Measurements from ENCODE around the gene KY.

KY gene

DNA sequence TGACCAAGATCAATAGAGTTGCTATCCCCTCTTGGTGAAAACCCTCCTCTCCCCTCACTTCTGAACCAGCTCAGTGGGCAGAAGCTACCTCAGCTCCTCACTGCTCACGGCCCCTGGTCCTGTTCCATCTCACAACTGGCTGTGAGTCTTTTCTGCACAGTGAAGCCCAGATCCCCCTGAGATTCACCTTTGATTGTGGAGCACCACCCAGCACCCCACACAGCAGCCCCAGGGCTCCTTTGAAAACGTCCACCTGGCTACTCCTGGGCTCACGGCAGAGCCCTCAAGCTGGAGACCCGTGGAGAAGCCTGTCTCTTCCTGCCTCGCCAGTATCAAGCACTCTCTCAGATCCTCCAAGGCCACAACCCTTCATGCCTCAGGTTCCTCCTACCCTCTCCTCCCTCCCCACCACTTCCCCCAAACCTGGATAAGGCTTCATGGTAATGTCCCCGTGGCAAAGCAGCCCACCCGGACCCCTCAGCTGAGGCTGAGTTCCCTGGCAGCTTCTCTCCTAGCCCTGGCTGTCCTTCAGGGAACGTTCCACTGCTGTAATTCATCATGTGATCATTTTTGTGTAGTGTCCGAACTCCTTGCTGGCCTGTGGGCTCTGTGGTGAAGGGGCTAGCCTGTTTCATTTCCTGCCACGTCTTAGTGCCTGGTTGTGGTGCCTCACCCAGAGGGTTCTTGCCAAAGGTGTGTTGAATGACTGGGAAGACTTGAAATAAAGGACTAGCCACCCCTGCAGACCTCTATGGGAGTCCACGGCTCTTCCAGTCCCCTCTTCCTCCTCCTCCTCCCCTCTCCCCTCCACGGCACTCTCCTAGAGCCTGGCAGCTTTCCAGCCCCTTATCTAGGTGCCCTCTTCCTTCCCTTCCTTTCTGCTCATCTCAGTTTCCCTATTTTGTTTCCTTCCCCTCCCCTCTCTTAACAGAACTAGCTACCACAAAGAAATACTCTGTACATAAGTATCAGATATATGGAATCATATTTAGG, 44.5 kb downstream of the KY start:
- no peak for TF ChIP-seq RAD21 (IDR thresholded peaks at IDR 0.05; ENCODE audit: low read depth)

DNA sequence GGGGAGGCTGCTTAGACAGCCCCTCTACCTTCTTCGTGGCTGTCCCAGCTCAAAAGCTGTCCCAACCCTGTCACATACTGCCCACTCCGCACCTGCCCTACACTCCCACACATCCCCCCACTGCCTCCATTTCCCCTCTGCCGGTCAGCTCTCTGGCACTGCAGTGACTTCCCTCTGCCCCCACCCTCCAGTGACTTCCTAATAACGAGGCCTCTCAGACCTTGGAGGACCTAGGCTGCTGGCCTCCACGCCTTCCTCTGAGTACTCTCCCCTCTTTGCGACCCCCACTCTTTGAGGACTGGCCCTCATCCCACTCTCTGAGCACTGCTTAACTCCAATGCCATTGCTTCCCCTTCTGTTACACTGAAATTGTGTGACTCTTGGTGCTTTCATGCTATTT, 45.3 kb downstream of the KY start:
- TF ChIP-seq CEBPB (IDR thresholded peaks at IDR 0.05): no peak
- TF ChIP-seq, protein P1, sequence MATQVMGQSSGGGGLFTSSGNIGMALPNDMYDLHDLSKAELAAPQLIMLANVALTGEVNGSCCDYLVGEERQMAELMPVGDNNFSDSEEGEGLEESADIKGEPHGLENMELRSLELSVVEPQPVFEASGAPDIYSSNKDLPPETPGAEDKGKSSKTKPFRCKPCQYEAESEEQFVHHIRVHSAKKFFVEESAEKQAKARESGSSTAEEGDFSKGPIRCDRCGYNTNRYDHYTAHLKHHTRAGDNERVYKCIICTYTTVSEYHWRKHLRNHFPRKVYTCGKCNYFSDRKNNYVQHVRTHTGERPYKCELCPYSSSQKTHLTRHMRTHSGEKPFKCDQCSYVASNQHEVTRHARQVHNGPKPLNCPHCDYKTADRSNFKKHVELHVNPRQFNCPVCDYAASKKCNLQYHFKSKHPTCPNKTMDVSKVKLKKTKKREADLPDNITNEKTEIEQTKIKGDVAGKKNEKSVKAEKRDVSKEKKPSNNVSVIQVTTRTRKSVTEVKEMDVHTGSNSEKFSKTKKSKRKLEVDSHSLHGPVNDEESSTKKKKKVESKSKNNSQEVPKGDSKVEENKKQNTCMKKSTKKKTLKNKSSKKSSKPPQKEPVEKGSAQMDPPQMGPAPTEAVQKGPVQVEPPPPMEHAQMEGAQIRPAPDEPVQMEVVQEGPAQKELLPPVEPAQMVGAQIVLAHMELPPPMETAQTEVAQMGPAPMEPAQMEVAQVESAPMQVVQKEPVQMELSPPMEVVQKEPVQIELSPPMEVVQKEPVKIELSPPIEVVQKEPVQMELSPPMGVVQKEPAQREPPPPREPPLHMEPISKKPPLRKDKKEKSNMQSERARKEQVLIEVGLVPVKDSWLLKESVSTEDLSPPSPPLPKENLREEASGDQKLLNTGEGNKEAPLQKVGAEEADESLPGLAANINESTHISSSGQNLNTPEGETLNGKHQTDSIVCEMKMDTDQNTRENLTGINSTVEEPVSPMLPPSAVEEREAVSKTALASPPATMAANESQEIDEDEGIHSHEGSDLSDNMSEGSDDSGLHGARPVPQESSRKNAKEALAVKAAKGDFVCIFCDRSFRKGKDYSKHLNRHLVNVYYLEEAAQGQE (IDR thresholded peaks at IDR 0.05; ENCODE audit: low read depth): no peak
- TF ChIP-seq TAF1 (IDR thresholded peaks at IDR 0.05; ENCODE audit: low read depth): no peak
- TF ChIP-seq, protein P2, sequence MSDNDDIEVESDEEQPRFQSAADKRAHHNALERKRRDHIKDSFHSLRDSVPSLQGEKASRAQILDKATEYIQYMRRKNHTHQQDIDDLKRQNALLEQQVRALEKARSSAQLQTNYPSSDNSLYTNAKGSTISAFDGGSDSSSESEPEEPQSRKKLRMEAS (IDR thresholded peaks at IDR 0.05): no peak
- no peak for TF ChIP-seq EGR1 (IDR thresholded peaks at IDR 0.05)
- no peak for TF ChIP-seq ZBTB7A (IDR thresholded peaks at IDR 0.05; ENCODE audit: low read depth)
- TF ChIP-seq, protein P3, sequence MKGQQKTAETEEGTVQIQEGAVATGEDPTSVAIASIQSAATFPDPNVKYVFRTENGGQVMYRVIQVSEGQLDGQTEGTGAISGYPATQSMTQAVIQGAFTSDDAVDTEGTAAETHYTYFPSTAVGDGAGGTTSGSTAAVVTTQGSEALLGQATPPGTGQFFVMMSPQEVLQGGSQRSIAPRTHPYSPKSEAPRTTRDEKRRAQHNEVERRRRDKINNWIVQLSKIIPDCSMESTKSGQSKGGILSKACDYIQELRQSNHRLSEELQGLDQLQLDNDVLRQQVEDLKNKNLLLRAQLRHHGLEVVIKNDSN (IDR thresholded peaks at IDR 0.05): no peak
- no peak for TF ChIP-seq EP300 (IDR thresholded peaks at IDR 0.05; ENCODE audit: borderline replicate concordance)
- TF ChIP-seq TCF12 (IDR thresholded peaks at IDR 0.05; ENCODE audit: low read depth): no peak
- no peak for TF ChIP-seq FOXM1 (IDR thresholded peaks at IDR 0.05; ENCODE audit: borderline replicate concordance, low read depth)
- no peak for TF ChIP-seq CREB1 (IDR thresholded peaks at IDR 0.05; ENCODE audit: low read depth)
- TF ChIP-seq YY1 (IDR thresholded peaks at IDR 0.05; ENCODE audit: low read depth): no peak
- TF ChIP-seq RAD21 (IDR thresholded peaks at IDR 0.05; ENCODE audit: low read depth): no peak
- TF ChIP-seq TEAD4 (IDR thresholded peaks at IDR 0.05): no peak
- no peak for TF ChIP-seq NFIC (IDR thresholded peaks at IDR 0.05)

DNA sequence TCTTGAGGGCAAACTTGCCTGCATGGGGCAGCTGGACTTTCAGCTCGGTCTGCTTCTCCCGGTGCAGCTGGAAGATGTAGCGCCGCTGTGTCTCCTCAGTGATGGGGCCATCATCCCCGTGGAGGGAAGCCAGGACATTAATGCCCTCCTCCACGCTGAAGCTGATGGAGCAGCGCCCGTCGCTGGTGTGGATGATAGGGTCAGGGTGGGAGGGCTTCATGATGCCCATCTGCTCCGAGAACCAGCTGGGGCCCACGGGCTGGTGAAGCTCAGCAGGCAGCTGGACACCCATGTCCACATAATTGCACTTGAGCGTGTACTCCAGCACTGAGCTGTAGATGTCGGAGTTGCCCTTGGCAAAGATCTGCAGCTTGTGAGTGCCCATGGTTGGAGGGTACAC, 46.9 kb downstream of the KY start:
- no peak for TF ChIP-seq CREB1 (IDR thresholded peaks at IDR 0.05; ENCODE audit: low read depth)
- TF ChIP-seq, protein P3 (IDR thresholded peaks at IDR 0.05): no peak
- no peak for TF ChIP-seq TAF1 (IDR thresholded peaks at IDR 0.05; ENCODE audit: low read depth)

DNA sequence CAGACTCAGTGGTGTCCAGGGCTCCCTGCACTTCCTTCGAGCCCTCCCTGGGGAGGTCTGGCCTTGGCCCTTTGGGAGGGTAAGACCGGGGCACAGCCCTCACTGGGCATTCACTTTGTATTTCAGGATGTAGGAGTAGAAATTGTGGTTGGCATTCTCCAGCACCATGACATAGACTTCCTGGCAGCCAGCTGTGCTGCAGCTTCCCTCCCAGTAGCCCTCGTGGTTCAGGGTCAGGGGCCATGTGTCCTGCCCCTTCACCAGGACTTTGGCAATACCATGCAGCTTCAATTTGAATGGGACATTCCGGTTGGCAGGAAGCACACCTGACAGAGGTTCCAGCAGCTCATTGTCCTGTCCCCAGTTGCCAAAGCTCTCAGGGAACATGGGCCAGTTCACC, 47.3 kb downstream of the KY start:
- TF ChIP-seq EP300 (IDR thresholded peaks at IDR 0.05; ENCODE audit: borderline replicate concordance) (no peak), NFIC (IDR thresholded peaks at IDR 0.05) (no peak), CEBPB (IDR thresholded peaks at IDR 0.05) (no peak), ZBTB7A (IDR thresholded peaks at IDR 0.05; ENCODE audit: low read depth) (no peak), TAF1 (IDR thresholded peaks at IDR 0.05; ENCODE audit: low read depth) (no peak), TCF12 (IDR thresholded peaks at IDR 0.05; ENCODE audit: low read depth) (no peak), TEAD4 (IDR thresholded peaks at IDR 0.05) (no peak), CREB1 (IDR thresholded peaks at IDR 0.05; ENCODE audit: low read depth) (no peak), RAD21 (IDR thresholded peaks at IDR 0.05; ENCODE audit: low read depth) (no peak), FOXM1 (IDR thresholded peaks at IDR 0.05; ENCODE audit: borderline replicate concordance, low read depth) (no peak), EGR1 (IDR thresholded peaks at IDR 0.05) (no peak), YY1 (IDR thresholded peaks at IDR 0.05; ENCODE audit: low read depth) (no peak)
- TF ChIP-seq, protein P2 (IDR thresholded peaks at IDR 0.05): no peak
- TF ChIP-seq, protein P3 (IDR thresholded peaks at IDR 0.05): no peak
- TF ChIP-seq, protein P1 (IDR thresholded peaks at IDR 0.05; ENCODE audit: low read depth): no peak

DNA sequence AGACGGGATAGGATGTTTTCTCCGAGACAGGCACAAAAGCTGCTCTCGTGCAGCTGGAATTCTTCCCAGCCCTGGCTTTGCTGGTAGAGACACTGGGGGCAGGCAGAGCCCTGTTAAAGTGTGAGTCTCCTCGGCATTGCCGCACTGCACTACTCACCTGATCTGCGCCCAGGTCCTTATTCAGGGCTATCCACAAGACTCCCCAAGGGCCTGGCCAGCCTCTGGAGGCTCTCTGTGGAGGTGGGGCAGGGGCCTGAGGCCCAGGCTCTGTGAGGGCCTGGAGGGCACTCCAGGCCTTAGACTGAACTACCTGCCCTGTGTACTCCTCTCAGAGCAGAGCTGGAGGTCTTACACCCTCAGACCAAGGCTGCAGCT, 48.4 kb downstream of the KY start:
- no peak for TF ChIP-seq RAD21 (IDR thresholded peaks at IDR 0.05; ENCODE audit: low read depth)
- TF ChIP-seq FOXM1 (IDR thresholded peaks at IDR 0.05; ENCODE audit: borderline replicate concordance, low read depth): no peak
- TF ChIP-seq TAF1 (IDR thresholded peaks at IDR 0.05; ENCODE audit: low read depth): no peak
- TF ChIP-seq, protein P2 (IDR thresholded peaks at IDR 0.05): no peak
- TF ChIP-seq, protein P1 (IDR thresholded peaks at IDR 0.05; ENCODE audit: low read depth): no peak
- no peak for TF ChIP-seq NFIC (IDR thresholded peaks at IDR 0.05)
- TF ChIP-seq EGR1 (IDR thresholded peaks at IDR 0.05): no peak

Measured in Ishikawa (cell line).